GM18907 (cell line): ENCODE data around the gene CMTR1.

Experiments used
- ATAC-seq: cut with Tn5 transposase; IDR thresholded peaks from one replicate; pipeline ENCODE4 v1.9.1; 2021; ENCODE audit warnings: mild to moderate bottlenecking, moderate library complexity; ENCODE audit not compliant: unreplicated experiment

CMTR1 gene

GRCh38 chr6:37525460-37526357 is 92.7 kb downstream of the CMTR1 start:
- ATAC-seq = no peak

- no peak for ATAC-seq
These were observed 95.5 kb downstream of the CMTR1 start for GRCh38 chr6:37528541-37528940.

- ATAC-seq = no peak
These were observed 97.3 kb downstream of the CMTR1 start for GRCh38 chr6:37530297-37530696.

- no peak for ATAC-seq
These were observed 98.0 kb downstream of the CMTR1 start for GRCh38 chr6:37531026-37531425.
